Suprapubic skin (tissue), 3 donors: Measurements from ENCODE around the gene NAGA.

Experiments used
- POLR2A ChIP-seq, 2 donors: fragments of 450-650 bp; IDR thresholded peaks; one replicate each; pipeline ENCODE4 v1.6.1; 2017; ENCODE audit warnings: antibody characterized with exemption in 2 of 2, mild to moderate bottlenecking in 2 of 2, moderate library complexity in 2 of 2
- TF ChIP-seq, protein P1 (sequence below), 2 donors: fragments of 200-600 bp in 1 of 2; fragments of 450-650 bp in 1 of 2; sonication (generic) in 1 of 2; IDR thresholded peaks; one replicate each; pipeline ENCODE4 v1.5.1; 2016 to 2019; ENCODE audit warnings: antibody characterized with exemption in 2 of 2, mild to moderate bottlenecking in 1 of 2, moderate library complexity in 1 of 2

GRCh38 chr22:42074846-42075676, 4.4 kb upstream of the NAGA start:
- TF ChIP-seq, protein P1, sequence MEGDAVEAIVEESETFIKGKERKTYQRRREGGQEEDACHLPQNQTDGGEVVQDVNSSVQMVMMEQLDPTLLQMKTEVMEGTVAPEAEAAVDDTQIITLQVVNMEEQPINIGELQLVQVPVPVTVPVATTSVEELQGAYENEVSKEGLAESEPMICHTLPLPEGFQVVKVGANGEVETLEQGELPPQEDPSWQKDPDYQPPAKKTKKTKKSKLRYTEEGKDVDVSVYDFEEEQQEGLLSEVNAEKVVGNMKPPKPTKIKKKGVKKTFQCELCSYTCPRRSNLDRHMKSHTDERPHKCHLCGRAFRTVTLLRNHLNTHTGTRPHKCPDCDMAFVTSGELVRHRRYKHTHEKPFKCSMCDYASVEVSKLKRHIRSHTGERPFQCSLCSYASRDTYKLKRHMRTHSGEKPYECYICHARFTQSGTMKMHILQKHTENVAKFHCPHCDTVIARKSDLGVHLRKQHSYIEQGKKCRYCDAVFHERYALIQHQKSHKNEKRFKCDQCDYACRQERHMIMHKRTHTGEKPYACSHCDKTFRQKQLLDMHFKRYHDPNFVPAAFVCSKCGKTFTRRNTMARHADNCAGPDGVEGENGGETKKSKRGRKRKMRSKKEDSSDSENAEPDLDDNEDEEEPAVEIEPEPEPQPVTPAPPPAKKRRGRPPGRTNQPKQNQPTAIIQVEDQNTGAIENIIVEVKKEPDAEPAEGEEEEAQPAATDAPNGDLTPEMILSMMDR (IDR thresholded peaks at IDR 0.05): no peak
- no peak for TF ChIP-seq POLR2A (IDR thresholded peaks at IDR 0.05)
